HG02642 (cell line): ENCODE measurements around the gene PRSS57.
A peak's percentile ranks its signal among the peaks of the same experiment; 100 is the strongest.
"Not testable (repeated sequence)": the region's sequence is repeated elsewhere in the genome, so short reads cannot be mapped to it uniquely, and the experiment has no call there.

Experiments
- ATAC-seq: cut with Tn5 transposase; IDR thresholded peaks from one replicate; pipeline ENCODE4 v1.9.1; 2021; ENCODE audit warnings: mild to moderate bottlenecking; ENCODE audit not compliant: unreplicated experiment, poor library complexity

Gene PRSS57

GRCh38 chr19:676007-676338 is 19.3 kb downstream of the PRSS57 start:
- ATAC-seq: no peak

GRCh38 chr19:674282-675151 is 20.7 kb downstream of the PRSS57 start:
- ATAC-seq: no peak

GRCh38 chr19:670609-671075 is 24.6 kb downstream of the PRSS57 start:
- ATAC-seq: no peak

- ATAC-seq: not testable (repeated sequence)
These were observed 26.4 kb downstream of the PRSS57 start for GRCh38 chr19:668675-669434.

GRCh38 chr19:666985-667573 is 28.2 kb downstream of the PRSS57 start:
- not testable (repeated sequence) for ATAC-seq

GRCh38 chr19:664913-665443 is 30.3 kb downstream of the PRSS57 start:
- ATAC-seq: no peak

- no peak for ATAC-seq
These were observed 31.6 kb downstream of the PRSS57 start for GRCh38 chr19:663682-664117.

- ATAC-seq: peak; percentile 70
These were observed 32.1 kb downstream of the PRSS57 start, which contains the start of gene RNF126 for GRCh38 chr19:662962-663681. RNF126 (minus strand) TSS chr19:663214; CDS start chr19:663121, 93 bp downstream.

GRCh38 chr19:662207-662961 is 32.9 kb downstream of the PRSS57 start:
- ATAC-seq: peak; percentile 15

GRCh38 chr19:661427-662196 is 33.6 kb downstream of the PRSS57 start:
- ATAC-seq: peak; percentile 25

- ATAC-seq: no peak
These were observed 34.3 kb downstream of the PRSS57 start for GRCh38 chr19:660793-661426.

- ATAC-seq: no peak
These were observed 36.1 kb downstream of the PRSS57 start for GRCh38 chr19:658916-659839.

GRCh38 chr19:658059-658839 is 37.0 kb downstream of the PRSS57 start:
- ATAC-seq: no peak

GRCh38 chr19:657611-658010 is 37.6 kb downstream of the PRSS57 start:
- no peak for ATAC-seq

- no peak for ATAC-seq
These were observed 38.3 kb downstream of the PRSS57 start for GRCh38 chr19:656751-657559.
